A549 (cell line): ENCODE measurements around the gene KPNA6.

Experiments
- ESRRA ChIP-seq: fragments of 150-350 bp; IDR thresholded peaks from 2 replicates; pipeline ENCODE4 v1.6.1; 2014; ENCODE audit warnings: mild to moderate bottlenecking, low read length, borderline replicate concordance
- POLR2AphosphoS2 ChIP-seq: conservative IDR thresholded peaks from 2 replicates; pipeline ENCODE4 v1.6.1; 2012; ENCODE audit warnings: low read length, improper control_type of control experiment, inconsistent platforms
- TF ChIP-seq, protein P1 (sequence below): IDR thresholded peaks from 2 replicates; pipeline ENCODE4 v1.6.1; 2012
- TF ChIP-seq, protein P2 (sequence below): fragments of >200 bp; sonication (Bioruptor Twin); formaldehyde crosslinking; IDR thresholded peaks from 3 replicates; pipeline ENCODE4 v1.5.1; 2016

DNA sequence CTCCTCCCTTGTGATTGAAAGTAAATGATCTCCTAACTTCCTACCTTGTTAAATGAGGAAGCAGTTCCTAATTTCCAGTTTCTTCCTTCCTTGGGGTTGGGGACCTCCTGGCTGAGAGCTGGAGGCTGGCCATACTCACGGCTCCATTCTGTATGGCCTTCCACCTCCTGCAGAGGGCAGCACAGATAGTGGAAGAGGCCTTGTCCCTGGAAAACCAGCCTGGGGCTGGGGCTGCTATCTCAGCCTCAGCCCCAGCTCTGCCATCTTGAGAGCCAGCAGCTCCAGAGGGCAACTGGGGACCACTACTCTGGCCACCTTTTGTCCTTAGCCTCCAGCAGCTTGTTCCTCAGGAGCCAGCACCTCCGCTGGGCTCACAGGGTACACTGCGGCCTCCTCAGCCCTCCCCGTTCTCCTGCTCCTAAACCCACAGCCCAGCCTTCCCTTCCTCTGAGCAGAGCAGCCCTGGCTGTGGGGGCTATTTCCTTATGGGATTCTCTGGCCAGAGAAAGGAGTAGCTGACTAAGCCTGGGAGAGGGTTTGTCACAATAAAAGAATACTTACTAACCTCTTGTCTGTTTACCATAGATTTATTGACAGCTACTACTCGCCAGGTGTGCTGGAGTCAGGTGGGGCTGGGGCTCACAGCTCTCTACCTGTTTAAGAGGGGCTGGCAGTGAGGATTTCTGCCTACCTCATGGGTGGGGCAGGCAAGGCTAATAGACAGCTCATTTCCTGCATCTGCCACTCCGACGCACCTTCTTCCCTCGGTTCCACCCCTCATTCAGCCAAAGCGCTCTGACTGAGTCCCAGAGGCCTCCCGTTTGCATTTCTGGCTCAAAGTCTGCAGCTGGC lies 108.0 kb downstream of the KPNA6 start:
- TF ChIP-seq, protein P1, sequence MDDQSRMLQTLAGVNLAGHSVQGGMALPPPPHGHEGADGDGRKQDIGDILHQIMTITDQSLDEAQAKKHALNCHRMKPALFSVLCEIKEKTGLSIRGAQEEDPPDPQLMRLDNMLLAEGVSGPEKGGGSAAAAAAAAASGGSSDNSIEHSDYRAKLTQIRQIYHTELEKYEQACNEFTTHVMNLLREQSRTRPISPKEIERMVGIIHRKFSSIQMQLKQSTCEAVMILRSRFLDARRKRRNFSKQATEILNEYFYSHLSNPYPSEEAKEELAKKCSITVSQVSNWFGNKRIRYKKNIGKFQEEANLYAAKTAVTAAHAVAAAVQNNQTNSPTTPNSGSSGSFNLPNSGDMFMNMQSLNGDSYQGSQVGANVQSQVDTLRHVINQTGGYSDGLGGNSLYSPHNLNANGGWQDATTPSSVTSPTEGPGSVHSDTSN: no peak
- TF ChIP-seq, protein P2, sequence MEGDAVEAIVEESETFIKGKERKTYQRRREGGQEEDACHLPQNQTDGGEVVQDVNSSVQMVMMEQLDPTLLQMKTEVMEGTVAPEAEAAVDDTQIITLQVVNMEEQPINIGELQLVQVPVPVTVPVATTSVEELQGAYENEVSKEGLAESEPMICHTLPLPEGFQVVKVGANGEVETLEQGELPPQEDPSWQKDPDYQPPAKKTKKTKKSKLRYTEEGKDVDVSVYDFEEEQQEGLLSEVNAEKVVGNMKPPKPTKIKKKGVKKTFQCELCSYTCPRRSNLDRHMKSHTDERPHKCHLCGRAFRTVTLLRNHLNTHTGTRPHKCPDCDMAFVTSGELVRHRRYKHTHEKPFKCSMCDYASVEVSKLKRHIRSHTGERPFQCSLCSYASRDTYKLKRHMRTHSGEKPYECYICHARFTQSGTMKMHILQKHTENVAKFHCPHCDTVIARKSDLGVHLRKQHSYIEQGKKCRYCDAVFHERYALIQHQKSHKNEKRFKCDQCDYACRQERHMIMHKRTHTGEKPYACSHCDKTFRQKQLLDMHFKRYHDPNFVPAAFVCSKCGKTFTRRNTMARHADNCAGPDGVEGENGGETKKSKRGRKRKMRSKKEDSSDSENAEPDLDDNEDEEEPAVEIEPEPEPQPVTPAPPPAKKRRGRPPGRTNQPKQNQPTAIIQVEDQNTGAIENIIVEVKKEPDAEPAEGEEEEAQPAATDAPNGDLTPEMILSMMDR: peak; percentile 64
- TF ChIP-seq POLR2AphosphoS2 (no peak), ESRRA (no peak)
